SU-DHL-6 (cell line): Measurements from ENCODE around the gene AFF2.

Experiments
- H2AFZ ChIP-seq: fragments of 200-600 bp; sonication (generic); 2 replicates; pipeline ENCODE4 v1.6.1; 2014; ENCODE audit warnings: low read depth, mild to moderate bottlenecking, moderate library complexity, mixed read lengths, antibody characterized with exemption, low read length; ENCODE audit not compliant: severe bottlenecking
- H3F3A ChIP-seq: fragments of 200-600 bp; shearing (Covaris generic); 2 replicates; pipeline ENCODE4 v1.6.0; 2016; ENCODE audit warnings: antibody characterized with exemption, mild to moderate bottlenecking; ENCODE audit not compliant: insufficient read depth
- H3K27ac ChIP-seq: fragments of 200-600 bp; sonication (generic); 2 replicates; pipeline ENCODE4 v1.5.1; 2016; ENCODE audit warnings: low read depth, mild to moderate bottlenecking, low read length, moderate library complexity, mixed read lengths
- H3K27me3 ChIP-seq: fragments of 200-600 bp; sonication (generic), shearing (Covaris generic); 2 replicates; pipeline ENCODE4 v1.6.0; 2014; ENCODE audit warnings: mild to moderate bottlenecking, low read length
- H3K36me3 ChIP-seq: fragments of 200-600 bp; sonication (generic); 2 replicates; pipeline ENCODE4 v1.6.1; 2014; ENCODE audit warnings: mild to moderate bottlenecking, low read length, mixed read lengths
- H3K4me2 ChIP-seq: fragments of 300-600, 200-600 bp; shearing (Covaris generic), sonication (generic); 2 replicates; pipeline ENCODE4 v1.6.0; 2014; ENCODE audit warnings: low read length, low read depth, mild to moderate bottlenecking; ENCODE audit not compliant: poor library complexity, severe bottlenecking
- H3K4me3 ChIP-seq: fragments of 200-600 bp; sonication (generic); 2 replicates; pipeline ENCODE4 v1.5.1; 2014; ENCODE audit warnings: antibody characterized with exemption, low read length, mild to moderate bottlenecking, mixed read lengths; ENCODE audit not compliant: insufficient read depth, poor library complexity, severe bottlenecking
- H3K79me2 ChIP-seq: fragments of 200-600 bp; sonication (generic); 2 replicates; pipeline ENCODE4 v1.6.1; 2014; ENCODE audit warnings: mild to moderate bottlenecking, low read length, moderate library complexity; ENCODE audit not compliant: insufficient read depth
- H3K9ac ChIP-seq: fragments of 200-600 bp; sonication (generic); 2 replicates; pipeline ENCODE4 v1.7.0; 2014; ENCODE audit warnings: mild to moderate bottlenecking, low read length
- H3K9me2 ChIP-seq: fragments of 200-600 bp; sonication (generic); replicated peaks from 2 replicates; pipeline ENCODE4 v1.6.1; 2014; ENCODE audit warnings: low read length; ENCODE audit not compliant: insufficient read depth
- H3K9me3 ChIP-seq: fragments of 200-600 bp; sonication (generic); 2 replicates; pipeline ENCODE4 v1.6.1; 2014; ENCODE audit warnings: low read length, mixed read lengths; ENCODE audit not compliant: insufficient read depth
- H4K20me1 ChIP-seq: fragments of 200-600 bp; sonication (generic); 2 replicates; pipeline ENCODE4 v1.6.1; 2014; ENCODE audit warnings: low read depth, mild to moderate bottlenecking, antibody characterized with exemption, low read length, moderate library complexity, mixed read lengths
- CTCF ChIP-seq: fragments of 200-600 bp; sonication (generic); IDR thresholded peaks from one replicate; pipeline ENCODE4 v1.5.1; 2017; ENCODE audit warnings: antibody characterized with exemption, mild to moderate bottlenecking, low read length, moderate library complexity; ENCODE audit not compliant: insufficient read depth, poor library complexity, severe bottlenecking
- EZH2phosphoT487 ChIP-seq: fragments of 200-600 bp; sonication (generic), shearing (Covaris generic); conservative IDR thresholded peaks from 2 replicates; pipeline ENCODE4 v1.6.1; 2018; ENCODE audit warnings: mild to moderate bottlenecking, antibody characterized with exemption, low read length, moderate library complexity, mixed read lengths

AFF2 gene

GRCh38 chrX:148500423-148501385, at the start of gene AFF2:
Gene AFF2 (plus strand): TSS chrX:148500617. CDS start chrX:148501098, 481 bp downstream.
- no peaks in the 10 kb centered on the region for H3K9me2 ChIP-seq
- peak within 1 kb of the TSS; percentile 95 for H3K9ac ChIP-seq
- peak within 1 kb of the TSS; percentile 97 for H3K4me2 ChIP-seq
- H3K27ac ChIP-seq, result peak within 1 kb of the TSS; percentile 91
- H3K4me3 ChIP-seq, result peak within 1 kb of the TSS; percentile 90
- TF ChIP-seq EZH2phosphoT487 (no peak), CTCF (no peak)
- peak within 1 kb of the TSS; percentile 46 for H2AFZ ChIP-seq
- H3K36me3 ChIP-seq, result no peaks in the 10 kb centered on the region
- H3F3A ChIP-seq, result no peaks in the 10 kb centered on the region
- H3K27me3 ChIP-seq, result no peaks in the 10 kb centered on the region
- no peaks in the 10 kb centered on the region for H3K9me3 ChIP-seq
- peaks cover 50% of the 10 kb centered on the region for H3K79me2 ChIP-seq
- H4K20me1 ChIP-seq, result peaks cover 10% of the 10 kb centered on the region; the same call in 1 of the 2 replicates

DNA sequence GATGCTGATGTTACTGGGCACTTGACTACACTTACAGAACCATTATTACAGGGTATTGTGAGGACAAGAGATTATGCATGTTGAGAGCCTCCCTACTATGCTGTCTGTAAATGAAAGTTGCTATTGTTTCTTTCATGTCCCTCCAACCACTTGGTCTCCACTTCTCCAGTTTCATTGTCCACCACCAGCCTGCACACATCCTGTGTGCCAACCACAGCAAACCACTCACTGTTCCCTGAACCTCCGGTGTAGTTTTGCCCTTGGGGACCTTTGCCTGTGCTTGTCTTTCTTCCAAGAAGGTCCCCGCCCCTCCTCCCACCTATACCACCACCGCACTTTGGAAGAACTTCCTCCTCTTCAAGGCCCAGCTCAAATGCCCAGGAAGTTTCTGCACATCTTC, 43.1 kb upstream of the AFF2 start:
- Histone ChIP-seq H4K20me1 (no peaks in the 10 kb centered on the region), H3K9me3 (no peaks in the 10 kb centered on the region), H3F3A (0 out of 2 replicates have a peak, but pooled peaks cover 7% of the 10 kb centered on the region), H3K4me3 (no peak overlapping the region), H2AFZ (no peak overlapping the region), H3K9ac (no peak overlapping the region), H3K27me3 (no peaks in the 10 kb centered on the region), H3K4me2 (no peak overlapping the region), H3K79me2 (no peaks in the 10 kb centered on the region), H3K9me2 (no peaks in the 10 kb centered on the region), H3K27ac (no peak overlapping the region), H3K36me3 (no peaks in the 10 kb centered on the region)
- TF ChIP-seq CTCF (no peak), EZH2phosphoT487 (no peak)

DNA sequence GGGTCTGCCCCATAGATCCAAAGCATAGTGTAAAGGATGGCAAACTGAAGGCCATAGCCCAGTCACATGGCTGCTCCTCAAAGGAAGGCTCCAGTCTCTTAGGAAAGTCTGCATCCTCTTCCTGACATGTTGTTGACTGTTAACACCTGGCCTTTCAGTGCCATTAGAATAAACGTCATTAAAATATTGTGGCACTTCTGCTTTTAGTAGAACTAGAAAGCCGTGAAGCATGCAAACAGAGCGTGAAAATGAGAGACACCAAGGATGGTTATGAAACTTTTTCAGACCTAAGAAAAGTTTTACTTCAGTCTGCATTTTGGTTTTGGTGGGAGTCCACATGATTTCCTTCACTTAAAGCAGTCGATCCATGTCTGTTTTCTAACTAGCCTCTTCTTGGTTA, 41.1 kb upstream of the AFF2 start:
- H3F3A ChIP-seq, result 0 out of 2 replicates have a peak, but pooled peaks cover 7% of the 10 kb centered on the region
- H4K20me1 ChIP-seq, result no peaks in the 10 kb centered on the region
- peak overlapping the region; percentile 39 for H3K4me3 ChIP-seq
- H3K36me3 ChIP-seq, result no peaks in the 10 kb centered on the region
- peak overlapping the region; percentile 91 for H3K27ac ChIP-seq
- peak overlapping the region; percentile 76 for H3K4me2 ChIP-seq
- H3K9ac ChIP-seq, result peak overlapping the region; percentile 48
- H3K27me3 ChIP-seq, result no peaks in the 10 kb centered on the region
- H3K9me2 ChIP-seq, result no peaks in the 10 kb centered on the region
- H2AFZ ChIP-seq, result peak overlapping the region; percentile 24
- H3K9me3 ChIP-seq, result no peaks in the 10 kb centered on the region
- no peaks in the 10 kb centered on the region for H3K79me2 ChIP-seq
- TF ChIP-seq CTCF, result no peak
- no peak for TF ChIP-seq EZH2phosphoT487
